Measurements from ENCODE around the gene EPB41L1.

DNA sequence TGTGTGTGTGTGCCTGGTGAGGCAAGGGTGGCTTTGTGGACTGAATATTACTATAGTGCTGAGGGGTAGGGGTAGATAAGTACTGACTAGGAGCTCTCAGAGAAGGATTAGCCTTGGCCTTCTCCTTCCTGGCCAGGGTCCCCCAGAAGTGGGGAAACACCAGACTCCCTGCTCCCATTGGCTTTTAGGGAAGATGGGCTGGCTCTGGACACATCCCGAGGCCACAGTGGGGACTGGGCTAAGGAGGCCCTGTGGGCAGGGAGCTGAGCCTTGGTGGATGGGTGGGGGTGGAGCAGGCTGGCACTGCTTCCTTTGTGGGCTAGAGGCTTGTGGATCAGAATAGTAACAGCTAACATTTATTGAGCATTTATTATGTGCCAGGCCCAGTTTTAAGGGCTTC is 3.1 kb downstream of the EPB41L1 start:
- no peak for TF ChIP-seq NFYB (CRISPR knock-in tag; conservative IDR thresholded peaks at IDR 0.05; ENCODE audit: low read depth)
- TF ChIP-seq, protein P1, sequence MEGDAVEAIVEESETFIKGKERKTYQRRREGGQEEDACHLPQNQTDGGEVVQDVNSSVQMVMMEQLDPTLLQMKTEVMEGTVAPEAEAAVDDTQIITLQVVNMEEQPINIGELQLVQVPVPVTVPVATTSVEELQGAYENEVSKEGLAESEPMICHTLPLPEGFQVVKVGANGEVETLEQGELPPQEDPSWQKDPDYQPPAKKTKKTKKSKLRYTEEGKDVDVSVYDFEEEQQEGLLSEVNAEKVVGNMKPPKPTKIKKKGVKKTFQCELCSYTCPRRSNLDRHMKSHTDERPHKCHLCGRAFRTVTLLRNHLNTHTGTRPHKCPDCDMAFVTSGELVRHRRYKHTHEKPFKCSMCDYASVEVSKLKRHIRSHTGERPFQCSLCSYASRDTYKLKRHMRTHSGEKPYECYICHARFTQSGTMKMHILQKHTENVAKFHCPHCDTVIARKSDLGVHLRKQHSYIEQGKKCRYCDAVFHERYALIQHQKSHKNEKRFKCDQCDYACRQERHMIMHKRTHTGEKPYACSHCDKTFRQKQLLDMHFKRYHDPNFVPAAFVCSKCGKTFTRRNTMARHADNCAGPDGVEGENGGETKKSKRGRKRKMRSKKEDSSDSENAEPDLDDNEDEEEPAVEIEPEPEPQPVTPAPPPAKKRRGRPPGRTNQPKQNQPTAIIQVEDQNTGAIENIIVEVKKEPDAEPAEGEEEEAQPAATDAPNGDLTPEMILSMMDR (IDR thresholded peaks at IDR 0.05), result no peak
- no peak for TF ChIP-seq JUN (CRISPR knock-in tag; IDR thresholded peaks at IDR 0.05)
- no peak for TF ChIP-seq ARID4B (CRISPR knock-in tag; IDR thresholded peaks at IDR 0.05; ENCODE audit: borderline replicate concordance)
